PC-9 (cell line): ENCODE results near the gene ZNF605. TPM values are rescaled to one million over a fixed set of nuclear protein-coding genes. Genes with fewer than 3 reads are reported as not detected.
"Not testable (repeated sequence)": the region's sequence is repeated elsewhere in the genome, so short reads cannot be mapped to it uniquely, and the experiment has no call there.

Experiments used
- BruUV-seq: library from RNA; stranded (reverse); fragments of 400-500 nt; replicated peaks from 2 replicates; lab custom pipeline; 2021; lab: Mats Ljungman, UMichigan
- CTCF ChIA-PET: fragments of 300-600 bp; sonication (Branson Sonifier 250); formaldehyde crosslinking; loops from one replicate; lab custom pipeline; 2022; ENCODE audit warnings: antibody characterized with exemption; lab: Charles Lee
- POLR2A ChIA-PET: fragments of 300-600 bp; sonication (Branson Sonifier 250); formaldehyde crosslinking; loops from one replicate; lab custom pipeline; 2022; ENCODE audit warnings: antibody characterized with exemption; ENCODE audit not compliant: unreplicated experiment; lab: Charles Lee
- DNase-seq, 2 experiments: peaks; one replicate each; pipeline versions ENCODE4 v3.0.0 to v3.0.0-alpha.2; 2015 to 2022; ENCODE audit warnings: mixed read lengths in 1 of 2
- H2AFZ ChIP-seq: fragments of 200-600 bp; sonication (generic); 2 replicates; pipeline ENCODE4 v1.8.1; 2017; ENCODE audit warnings: antibody characterized with exemption
- H3F3A ChIP-seq: fragments of 200-600 bp; sonication (generic); 2 replicates; pipeline ENCODE4 v1.8.1; 2017; ENCODE audit warnings: antibody characterized with exemption, mild to moderate bottlenecking, low read depth; ENCODE audit not compliant: insufficient read depth
- H3K27ac ChIP-seq: fragments of 200-600 bp; sonication (generic); 2 replicates; pipeline ENCODE4 v1.6.1; 2016; ENCODE audit warnings: mixed run types
- H3K27me3 ChIP-seq: fragments of 200-600 bp; sonication (generic); 2 replicates; pipeline ENCODE4 v1.6.1; 2016; ENCODE audit warnings: low read depth, mixed run types; ENCODE audit not compliant: insufficient read depth
- H3K36me3 ChIP-seq: fragments of 200-600 bp; sonication (generic); 2 replicates; pipeline ENCODE4 v1.6.1; 2016; ENCODE audit warnings: low read depth, mixed run types
- H3K4me1 ChIP-seq: fragments of 200-600 bp; sonication (generic); replicated peaks from 2 replicates; pipeline ENCODE4 v1.6.1; 2016; ENCODE audit warnings: mixed run types; ENCODE audit not compliant: insufficient read depth
- H3K4me2 ChIP-seq: fragments of 200-600 bp; sonication (generic); 2 replicates; pipeline ENCODE4 v1.6.1; 2017; ENCODE audit warnings: mixed run types
- H3K4me3 ChIP-seq: fragments of 200-600 bp; sonication (generic); 2 replicates; pipeline ENCODE4 v1.6.1; 2016; ENCODE audit warnings: mixed run types
- H3K79me2 ChIP-seq: fragments of 200-600 bp; sonication (generic); 2 replicates; pipeline ENCODE4 v1.6.1; 2017; ENCODE audit warnings: low read depth, mixed run types
- H3K9me2 ChIP-seq: fragments of 200-600 bp; sonication (generic); 2 replicates; pipeline ENCODE4 v1.8.1; 2017; ENCODE audit warnings: mild to moderate bottlenecking; ENCODE audit not compliant: insufficient read depth
- H3K9me3 ChIP-seq: fragments of 200-600 bp; sonication (generic); 2 replicates; pipeline ENCODE4 v1.8.1; 2016; ENCODE audit warnings: low read depth; ENCODE audit not compliant: insufficient read depth
- H4K20me1 ChIP-seq: fragments of 200-600 bp; sonication (generic); 2 replicates; pipeline ENCODE4 v1.8.1; 2017; ENCODE audit not compliant: insufficient read depth
- EZH2 ChIP-seq: fragments of 200-600 bp; sonication (generic); IDR thresholded peaks from 2 replicates; pipeline ENCODE4 v1.8.0; 2017; ENCODE audit warnings: antibody characterized with exemption, low read depth
- intact Hi-C: fragments of 100-400 bp; cut with micrococcal nuclease; formaldehyde crosslinking; loops from one replicate; pipeline ENCODE4 v1.10.0; 2022; ENCODE audit not compliant: unreplicated experiment
- total RNA-seq: library from RNA; stranded (reverse); gene quantifications from 2 replicates; pipeline ENCODE4 v1.2.3, GENCODE V29; 2021
- TF ChIP-seq, protein P1 (sequence below): fragments of 200-600 bp; sonication (generic); conservative IDR thresholded peaks from 2 replicates; pipeline ENCODE4 v1.6.1; 2017; ENCODE audit warnings: mixed run types, antibody characterized with exemption, mild to moderate bottlenecking, moderate library complexity

The ZNF605 gene
- total RNA-seq, 1 experiment from 2014 or later = 13.5 TPM

DNA sequence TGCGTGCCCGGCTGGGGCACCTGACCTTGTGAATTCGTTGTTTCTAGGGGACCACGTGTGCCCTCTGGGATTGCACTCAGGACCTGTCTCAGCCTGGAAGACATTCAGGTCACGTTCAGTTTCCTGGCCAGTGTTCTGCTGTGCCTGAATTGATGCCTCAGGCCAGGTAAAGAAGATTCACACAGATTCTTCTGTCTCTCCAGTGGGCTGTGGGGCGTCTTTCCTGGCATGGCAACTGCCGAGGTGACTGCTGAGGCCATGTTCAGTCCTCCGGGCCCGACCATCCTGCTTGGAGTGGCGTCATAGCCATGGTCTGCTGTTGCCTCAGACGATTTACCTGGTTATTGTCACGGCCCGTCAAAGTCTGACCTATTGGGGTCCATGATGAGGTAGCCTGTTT is 13.5 kb downstream of the ZNF605 start:
- Histone ChIP-seq H3K9me3 (peaks cover 13% of the 10 kb centered on the region; the same call in 1 of the 2 replicates), H3K27me3 (no peaks in the 10 kb centered on the region), H3K4me1 (no peaks in the 10 kb centered on the region), H3K79me2 (no peaks in the 10 kb centered on the region), H3K27ac (no peak overlapping the region), H4K20me1 (no peaks in the 10 kb centered on the region), H3K36me3 (peaks cover 27% of the 10 kb centered on the region), H3K9me2 (no peaks in the 10 kb centered on the region), H3K4me3 (no peak overlapping the region), H2AFZ (no peak overlapping the region), H3F3A (no peaks in the 10 kb centered on the region), H3K4me2 (no peak overlapping the region)
- ChIA-PET CTCF (no interaction called here), POLR2A (no interaction called here)
- no TSS peak for BruUV-seq
- TF ChIP-seq EZH2 = no peak
- TF ChIP-seq, protein P1, sequence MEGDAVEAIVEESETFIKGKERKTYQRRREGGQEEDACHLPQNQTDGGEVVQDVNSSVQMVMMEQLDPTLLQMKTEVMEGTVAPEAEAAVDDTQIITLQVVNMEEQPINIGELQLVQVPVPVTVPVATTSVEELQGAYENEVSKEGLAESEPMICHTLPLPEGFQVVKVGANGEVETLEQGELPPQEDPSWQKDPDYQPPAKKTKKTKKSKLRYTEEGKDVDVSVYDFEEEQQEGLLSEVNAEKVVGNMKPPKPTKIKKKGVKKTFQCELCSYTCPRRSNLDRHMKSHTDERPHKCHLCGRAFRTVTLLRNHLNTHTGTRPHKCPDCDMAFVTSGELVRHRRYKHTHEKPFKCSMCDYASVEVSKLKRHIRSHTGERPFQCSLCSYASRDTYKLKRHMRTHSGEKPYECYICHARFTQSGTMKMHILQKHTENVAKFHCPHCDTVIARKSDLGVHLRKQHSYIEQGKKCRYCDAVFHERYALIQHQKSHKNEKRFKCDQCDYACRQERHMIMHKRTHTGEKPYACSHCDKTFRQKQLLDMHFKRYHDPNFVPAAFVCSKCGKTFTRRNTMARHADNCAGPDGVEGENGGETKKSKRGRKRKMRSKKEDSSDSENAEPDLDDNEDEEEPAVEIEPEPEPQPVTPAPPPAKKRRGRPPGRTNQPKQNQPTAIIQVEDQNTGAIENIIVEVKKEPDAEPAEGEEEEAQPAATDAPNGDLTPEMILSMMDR = no peak
- intact Hi-C loops = no loop called here
- DNase-seq = no peak

- H3K9me2 ChIP-seq = no peaks in the 10 kb centered on the region
- no peaks in the 10 kb centered on the region for H3K27me3 ChIP-seq
- ChIA-PET CTCF (no interaction called here), POLR2A (no interaction called here)
- no peaks in the 10 kb centered on the region for H4K20me1 ChIP-seq
- H3K27ac ChIP-seq = no peak overlapping the region
- intact Hi-C loops = no loop called here
- H3F3A ChIP-seq = no peaks in the 10 kb centered on the region
- H3K9me3 ChIP-seq = peaks cover 12% of the 10 kb centered on the region; the same call in 1 of the 2 replicates
- no peak overlapping the region for H2AFZ ChIP-seq
- DNase-seq = no peak
- H3K4me3 ChIP-seq = no peak overlapping the region
- H3K79me2 ChIP-seq = no peaks in the 10 kb centered on the region
- BruUV-seq = no TSS peak
- peaks cover 27% of the 10 kb centered on the region for H3K36me3 ChIP-seq
- TF ChIP-seq EZH2 = no peak
- TF ChIP-seq, protein P1 = no peak
- no peaks in the 10 kb centered on the region for H3K4me1 ChIP-seq
- no peak overlapping the region for H3K4me2 ChIP-seq
Observed at GRCh38 chr12:132941336-132941954, 14.7 kb downstream of the ZNF605 start.

DNA sequence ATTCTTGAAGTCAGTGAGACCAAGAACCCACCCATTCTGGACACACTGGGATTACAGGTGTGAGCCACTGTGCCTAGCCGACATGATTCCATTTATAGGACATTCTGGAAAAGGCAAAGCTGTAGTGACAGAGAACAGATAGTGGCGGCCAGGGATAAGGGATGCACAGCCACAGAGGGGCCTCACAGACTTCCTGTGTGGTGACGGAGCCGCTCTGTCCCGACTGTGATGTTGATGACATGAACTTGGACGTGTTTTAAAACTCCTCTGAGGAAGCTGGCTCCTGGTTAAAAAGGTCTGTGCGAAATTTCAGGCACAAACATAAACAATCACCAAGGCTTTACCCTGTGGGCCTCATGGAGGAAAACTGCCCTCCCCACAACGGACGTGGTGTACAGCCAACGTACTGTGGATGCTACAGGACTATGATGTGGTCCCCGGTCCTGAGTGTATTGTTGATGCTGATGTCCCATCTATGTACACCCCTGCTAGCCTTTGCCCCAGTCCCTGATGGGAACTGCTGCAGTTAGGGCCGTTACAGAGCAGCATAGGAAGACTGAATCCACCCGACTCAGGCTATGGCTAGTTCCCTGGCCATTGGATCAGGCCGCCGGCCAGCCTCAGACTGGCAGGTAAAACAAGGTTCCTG is 15.9 kb downstream of the ZNF605 start:
- no TSS peak for BruUV-seq
- Histone ChIP-seq H3K27ac (no peak overlapping the region), H3K4me2 (no peak overlapping the region), H3K9me3 (peaks cover 10% of the 10 kb centered on the region; the same call in 1 of the 2 replicates), H3K27me3 (no peaks in the 10 kb centered on the region), H4K20me1 (no peaks in the 10 kb centered on the region), H3K4me1 (no peaks in the 10 kb centered on the region), H3K79me2 (no peaks in the 10 kb centered on the region), H3F3A (no peaks in the 10 kb centered on the region), H3K36me3 (peaks cover 21% of the 10 kb centered on the region; the same call in 1 of the 2 replicates), H3K4me3 (no peak overlapping the region), H3K9me2 (no peaks in the 10 kb centered on the region), H2AFZ (no peak overlapping the region)
- TF ChIP-seq, protein P1 = no peak
- no peak for TF ChIP-seq EZH2
- ChIA-PET POLR2A (no interaction called here), CTCF (no interaction called here)
- intact Hi-C loops = no loop called here
- no peak for DNase-seq

GRCh38 chr12:132938807-132939206 is 17.3 kb downstream of the ZNF605 start:
- H3K4me1 ChIP-seq, H3F3A ChIP-seq, H3K27ac ChIP-seq, H4K20me1 ChIP-seq, H3K79me2 ChIP-seq, H3K9me2 ChIP-seq, H3K27me3 ChIP-seq, BruUV-seq, CTCF ChIA-PET, H3K36me3 ChIP-seq, POLR2A ChIA-PET, intact Hi-C loops, DNase-seq, H3K4me2 ChIP-seq, H2AFZ ChIP-seq, H3K4me3 ChIP-seq: not testable (repeated sequence)
- peaks cover 16% of the 10 kb centered on the region; the same call in 1 of the 2 replicates for H3K9me3 ChIP-seq
